Neural progenitor cell (in vitro differentiated cells): Measurements from ENCODE around the gene CTAG2. TPM values are rescaled to one million over a fixed set of nuclear protein-coding genes. Genes with fewer than 3 reads are reported as not detected.
"Not testable (repeated sequence)": the region's sequence is repeated elsewhere in the genome, so short reads cannot be mapped to it uniquely, and the experiment has no call there.

Experiments
- DNase-seq: peaks from one replicate; pipeline ENCODE4 v3.0.0-alpha.2; 2016; ENCODE audit warnings: low spot score
- H2AFZ ChIP-seq: fragments of 200-600 bp; sonication (generic); replicated peaks from 2 replicates; pipeline ENCODE4 v1.6.1; 2016; ENCODE audit warnings: antibody characterized with exemption
- H3F3A ChIP-seq: fragments of 200-600 bp; sonication (generic); 2 replicates; pipeline ENCODE4 v1.6.1; 2016; ENCODE audit warnings: antibody characterized with exemption, low read depth
- H3K27ac ChIP-seq: fragments of 200-600 bp; sonication (generic); 2 replicates; pipeline ENCODE4 v1.5.1; 2016; ENCODE audit warnings: mild to moderate bottlenecking
- H3K27me3 ChIP-seq: fragments of 200-600 bp; sonication (generic); 2 replicates; pipeline ENCODE4 v1.6.1; 2016; ENCODE audit warnings: mild to moderate bottlenecking, moderate library complexity
- H3K36me3 ChIP-seq: fragments of 200-600 bp; sonication (generic); 2 replicates; pipeline ENCODE4 v1.5.1; 2016
- H3K4me1 ChIP-seq: fragments of 200-600 bp; sonication (generic); 2 replicates; pipeline ENCODE4 v1.6.1; 2016; ENCODE audit warnings: mixed run types
- H3K4me2 ChIP-seq: fragments of 200-600 bp; sonication (generic); 2 replicates; pipeline ENCODE4 v1.6.1; 2016
- H3K4me3 ChIP-seq: fragments of 200-600 bp; sonication (generic); 2 replicates; pipeline ENCODE4 v1.5.1; 2016
- H3K79me2 ChIP-seq: fragments of 200-600 bp; sonication (generic); 2 replicates; pipeline ENCODE4 v1.6.1; 2016; ENCODE audit warnings: low read depth
- H3K9ac ChIP-seq: fragments of 200-600 bp; sonication (generic); 2 replicates; pipeline ENCODE4 v1.6.1; 2016
- H3K9me3 ChIP-seq: fragments of 200-600 bp; sonication (generic); 2 replicates; pipeline ENCODE4 v1.5.1; 2016; ENCODE audit warnings: low read depth
- H4K20me1 ChIP-seq: fragments of 200-600 bp; sonication (generic); 2 replicates; pipeline ENCODE4 v1.6.1; 2016; ENCODE audit warnings: low read depth
- H3K27ac Mint-ChIP-seq: 3 replicates; pipeline ENCODE4 v1.8.0; 2021; ENCODE audit warnings: mixed read lengths
- H3K27me3 Mint-ChIP-seq: 2 replicates; pipeline ENCODE4 v1.8.0; 2022; ENCODE audit warnings: low read depth, mild to moderate bottlenecking, inconsistent platforms, moderate library complexity, mixed read lengths; ENCODE audit not compliant: insufficient read depth
- H3K36me3 Mint-ChIP-seq: 3 replicates; pipeline ENCODE4 v1.8.0; 2021; ENCODE audit warnings: mixed read lengths
- H3K4me1 Mint-ChIP-seq: 3 replicates; pipeline ENCODE4 v1.8.0; 2021; ENCODE audit warnings: mixed read lengths
- H3K4me3 Mint-ChIP-seq: 3 replicates; pipeline ENCODE4 v1.8.0; 2021; ENCODE audit warnings: mild to moderate bottlenecking, moderate library complexity, mixed read lengths
- H3K9me3 Mint-ChIP-seq: 3 replicates; pipeline ENCODE4 v1.8.0; 2020; ENCODE audit warnings: mixed read lengths
- CTCF ChIP-seq: fragments of 200-600 bp; sonication (generic); IDR thresholded peaks from 2 replicates; pipeline ENCODE4 v1.5.1; 2017; ENCODE audit warnings: antibody characterized with exemption, mild to moderate bottlenecking
- EZH2 ChIP-seq: fragments of 200-600 bp; sonication (generic); IDR thresholded peaks from 2 replicates; pipeline ENCODE4 v1.6.1; 2017; ENCODE audit warnings: antibody characterized with exemption, mild to moderate bottlenecking, moderate library complexity
- EZH2phosphoT487 ChIP-seq: fragments of 200-600 bp; sonication (generic); IDR thresholded peaks from 2 replicates; pipeline ENCODE4 v1.6.1; 2017; ENCODE audit warnings: antibody characterized with exemption
- total RNA-seq: library from RNA; depleted of rRNA; stranded (reverse); fragments of >200 nt; gene quantifications from 2 replicates; pipeline ENCODE4 v1.2.3, GENCODE V29; 2015; ENCODE audit warnings: low replicate concordance

Gene CTAG2
- total RNA-seq = not detected in 2 replicates

- H3F3A ChIP-seq, H2AFZ ChIP-seq, H3K4me2 ChIP-seq, H3K27me3 ChIP-seq, DNase-seq, H3K4me1 ChIP-seq, H3K36me3 Mint-ChIP-seq, H3K4me3 Mint-ChIP-seq, H3K4me1 Mint-ChIP-seq, H3K9me3 ChIP-seq, H3K36me3 ChIP-seq, H3K27me3 Mint-ChIP-seq, H4K20me1 ChIP-seq, H3K9ac ChIP-seq, H3K27ac ChIP-seq, H3K27ac Mint-ChIP-seq, H3K4me3 ChIP-seq, H3K79me2 ChIP-seq: not testable (repeated sequence)
- H3K9me3 Mint-ChIP-seq = peaks cover 17% of the 10 kb centered on the region
These were observed at the start of gene CTAG2 for GRCh38 chrX:154653413-154653812. TSS of gene CTAG2 (minus strand) at chrX:154653579. CDS start at chrX:154653515, 64 bp downstream.

DNA sequence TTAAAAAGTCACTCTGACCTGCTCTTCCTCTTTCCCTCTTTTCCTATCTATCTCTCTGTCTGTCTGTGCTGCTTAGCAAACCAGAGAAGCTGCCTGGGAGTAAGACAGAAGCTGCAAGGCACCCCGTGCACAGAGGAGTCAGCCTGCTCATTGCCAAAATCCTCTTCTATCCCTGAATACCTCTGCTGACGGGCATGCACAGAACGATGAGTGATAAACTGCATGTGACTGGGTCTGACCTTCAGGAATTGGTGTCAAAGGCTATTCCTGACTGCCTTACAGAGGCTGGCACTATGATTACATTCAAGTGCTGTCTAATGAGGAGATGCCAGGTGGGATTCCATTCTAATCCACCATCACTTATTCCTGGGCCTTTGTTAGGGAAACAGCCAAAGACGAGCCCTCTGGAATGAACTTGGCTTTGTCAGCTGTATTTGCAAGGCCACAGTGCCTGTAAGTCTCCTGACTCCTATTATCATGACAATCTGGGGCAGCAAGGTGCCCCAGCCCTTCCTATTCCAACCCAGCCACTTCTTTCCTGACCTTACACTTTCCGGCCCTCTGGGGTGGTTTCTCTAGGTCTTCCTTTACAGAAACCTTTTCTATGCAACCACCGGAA, 45.4 kb upstream of the CTAG2 start:
- Histone ChIP-seq H3K4me2 (no peak overlapping the region), H3K4me1 (no peaks in the 10 kb centered on the region), H3K27me3 (no peaks in the 10 kb centered on the region), H4K20me1 (no peaks in the 10 kb centered on the region), H2AFZ (no peak overlapping the region), H3K9me3 (no peaks in the 10 kb centered on the region), H3K27ac (no peak overlapping the region), H3K79me2 (no peaks in the 10 kb centered on the region), H3K36me3 (no peaks in the 10 kb centered on the region), H3K4me3 (no peak overlapping the region), H3F3A (no peaks in the 10 kb centered on the region), H3K9ac (no peak overlapping the region)
- H3K9me3 Mint-ChIP-seq = peaks cover 3% of the 10 kb centered on the region
- H3K27ac Mint-ChIP-seq = no peak overlapping the region
- no peaks in the 10 kb centered on the region for H3K36me3 Mint-ChIP-seq
- no peak for TF ChIP-seq EZH2
- TF ChIP-seq EZH2phosphoT487 = no peak
- no peak for TF ChIP-seq CTCF
- no peaks in the 10 kb centered on the region for H3K4me1 Mint-ChIP-seq
- H3K4me3 Mint-ChIP-seq = no peak overlapping the region
- no peaks in the 10 kb centered on the region for H3K27me3 Mint-ChIP-seq
- no peak for DNase-seq

GRCh38 chrX:154696676-154697045, 43.3 kb upstream of the CTAG2 start:
- Histone ChIP-seq H3K9ac (no peak overlapping the region), H3K4me2 (no peak overlapping the region), H3K27me3 (no peaks in the 10 kb centered on the region), H3F3A (no peaks in the 10 kb centered on the region), H3K4me3 (no peak overlapping the region), H2AFZ (no peak overlapping the region), H3K36me3 (no peaks in the 10 kb centered on the region), H4K20me1 (no peaks in the 10 kb centered on the region), H3K27ac (no peak overlapping the region), H3K4me1 (no peaks in the 10 kb centered on the region), H3K79me2 (no peaks in the 10 kb centered on the region), H3K9me3 (peaks cover 3% of the 10 kb centered on the region)
- no peaks in the 10 kb centered on the region for H3K27me3 Mint-ChIP-seq
- TF ChIP-seq CTCF (no peak), EZH2 (no peak), EZH2phosphoT487 (no peak)
- no peaks in the 10 kb centered on the region for H3K36me3 Mint-ChIP-seq
- H3K27ac Mint-ChIP-seq = no peak overlapping the region
- H3K9me3 Mint-ChIP-seq = peaks cover 3% of the 10 kb centered on the region
- no peaks in the 10 kb centered on the region for H3K4me1 Mint-ChIP-seq
- no peak for DNase-seq
- no peak overlapping the region for H3K4me3 Mint-ChIP-seq

DNA sequence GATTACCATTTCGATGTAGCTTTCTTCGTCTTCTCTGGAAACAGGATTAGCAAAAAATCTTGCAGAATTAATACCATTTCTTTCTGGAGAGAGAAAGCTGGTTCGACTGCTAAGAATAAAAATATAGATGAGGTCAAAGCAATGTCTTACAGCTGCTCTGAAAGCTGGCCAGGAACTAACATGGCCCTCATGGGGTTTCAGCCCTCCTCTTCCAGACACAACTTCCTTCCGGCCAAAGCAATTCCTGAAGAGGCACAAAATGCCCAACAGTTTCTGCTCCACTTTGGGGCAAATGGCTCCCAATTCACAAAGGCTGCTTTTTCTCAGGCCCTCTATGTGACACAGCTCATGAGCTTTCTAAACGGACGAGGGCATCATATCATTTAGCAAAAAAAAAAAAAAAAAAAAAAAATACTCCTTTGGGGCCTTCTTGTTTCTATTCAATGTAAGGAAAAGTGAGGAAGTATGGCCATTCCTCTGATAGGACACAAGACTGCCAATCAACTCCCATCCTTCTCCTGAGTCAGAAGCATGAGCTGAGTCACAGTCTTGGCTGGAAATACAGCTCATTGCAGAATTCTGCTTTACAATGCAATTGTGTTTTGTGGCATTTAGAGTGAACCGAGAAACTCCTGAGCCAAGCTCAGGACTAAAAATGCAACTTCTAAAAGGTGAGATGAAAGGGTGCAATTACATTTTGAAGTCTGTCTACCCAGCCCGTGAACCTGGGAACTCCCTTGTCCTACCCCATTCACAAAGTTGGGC, 42.7 kb upstream of the CTAG2 start:
- Mint-ChIP-seq H3K4me1 (no peaks in the 10 kb centered on the region), H3K36me3 (no peaks in the 10 kb centered on the region), H3K27ac (no peak overlapping the region), H3K4me3 (no peak overlapping the region), H3K27me3 (no peaks in the 10 kb centered on the region), H3K9me3 (peaks cover 3% of the 10 kb centered on the region)
- no peaks in the 10 kb centered on the region for H4K20me1 ChIP-seq
- no peak overlapping the region for H3K4me2 ChIP-seq
- H3K9me3 ChIP-seq = peaks cover 3% of the 10 kb centered on the region
- H3F3A ChIP-seq = no peaks in the 10 kb centered on the region
- no peaks in the 10 kb centered on the region for H3K27me3 ChIP-seq
- DNase-seq = no peak
- no peak overlapping the region for H2AFZ ChIP-seq
- TF ChIP-seq EZH2 (no peak), EZH2phosphoT487 (no peak), CTCF (no peak)
- no peaks in the 10 kb centered on the region for H3K36me3 ChIP-seq
- H3K4me1 ChIP-seq = no peaks in the 10 kb centered on the region
- H3K79me2 ChIP-seq = no peaks in the 10 kb centered on the region
- no peak overlapping the region for H3K27ac ChIP-seq
- H3K9ac ChIP-seq = no peak overlapping the region
- H3K4me3 ChIP-seq = no peak overlapping the region
